Astrocyte (in vitro differentiated cells and primary cell): ENCODE results near the gene CPPED1. TPM values are rescaled to one million over a fixed set of nuclear protein-coding genes. Genes with fewer than 3 reads are reported as not detected.

Experiments
- DNase-seq: peaks from one replicate; pipeline ENCODE4 v3.0.0-alpha.2; 2010; ENCODE audit warnings: low read depth
- FAIRE-seq: peaks from 2 replicates; lab custom pipeline; 2011; peaks lifted over from hg19 to GRCh38; lab: Jason Lieb, UNC
- H2AFZ ChIP-seq: 2 replicates; pipeline ENCODE4 v1.6.0; 2012; ENCODE audit warnings: low read depth, low read length, inconsistent platforms
- H3K27ac ChIP-seq: 2 replicates; pipeline ENCODE4 v1.5.1; 2011; ENCODE audit warnings: low read depth, low read length, inconsistent platforms
- H3K27me3 ChIP-seq: 2 replicates; pipeline ENCODE4 v1.6.0; 2011; ENCODE audit warnings: low read length, inconsistent platforms; ENCODE audit not compliant: insufficient read depth
- H3K36me3 ChIP-seq: 2 replicates; pipeline ENCODE4 v1.5.1; 2011; ENCODE audit warnings: low read length, inconsistent platforms; ENCODE audit not compliant: insufficient read depth
- H3K4me1 ChIP-seq: 2 replicates; pipeline ENCODE4 v1.5.1; 2011; ENCODE audit warnings: low read length, inconsistent platforms; ENCODE audit not compliant: insufficient read depth
- H3K4me2 ChIP-seq: 2 replicates; pipeline ENCODE4 v1.6.0; 2012; ENCODE audit warnings: low read length, inconsistent platforms
- H3K4me3 ChIP-seq: 2 replicates; pipeline ENCODE4 v1.5.1; 2011; ENCODE audit warnings: low read depth, mild to moderate bottlenecking, low read length, inconsistent platforms; ENCODE audit not compliant: insufficient read depth
- H3K79me2 ChIP-seq: 2 replicates; pipeline ENCODE4 v1.6.0; 2012; ENCODE audit warnings: mild to moderate bottlenecking, low read length, inconsistent platforms; ENCODE audit not compliant: insufficient read depth
- H3K9ac ChIP-seq: 2 replicates; pipeline ENCODE4 v1.6.0; 2012; ENCODE audit warnings: mild to moderate bottlenecking, low read length, inconsistent platforms
- H3K9me3 ChIP-seq: 2 replicates; pipeline ENCODE4 v1.5.1; 2012; ENCODE audit warnings: low read depth, mild to moderate bottlenecking, low read length, inconsistent platforms; ENCODE audit not compliant: insufficient read depth
- H4K20me1 ChIP-seq: 2 replicates; pipeline ENCODE4 v1.6.0; 2012; ENCODE audit warnings: low read length, inconsistent platforms; ENCODE audit not compliant: insufficient read depth
- H3K27ac Mint-ChIP-seq: one replicate; pipeline ENCODE4 v1.8.0; 2021; ENCODE audit warnings: mild to moderate bottlenecking, mixed read lengths; ENCODE audit not compliant: unreplicated experiment
- H3K27me3 Mint-ChIP-seq: one replicate; pipeline ENCODE4 v1.8.0; 2021; ENCODE audit warnings: low read depth, mixed read lengths; ENCODE audit not compliant: unreplicated experiment
- H3K36me3 Mint-ChIP-seq: one replicate; pipeline ENCODE4 v1.8.0; 2021; ENCODE audit warnings: low read depth, mixed read lengths; ENCODE audit not compliant: unreplicated experiment
- H3K4me1 Mint-ChIP-seq: one replicate; pipeline ENCODE4 v1.8.0; 2021; ENCODE audit warnings: low read depth, mixed read lengths; ENCODE audit not compliant: unreplicated experiment
- H3K4me3 Mint-ChIP-seq: one replicate; pipeline ENCODE4 v1.8.0; 2021; ENCODE audit warnings: mild to moderate bottlenecking, moderate library complexity, mixed read lengths; ENCODE audit not compliant: unreplicated experiment
- H3K9me3 Mint-ChIP-seq: one replicate; pipeline ENCODE4 v1.8.0; 2021; ENCODE audit warnings: mild to moderate bottlenecking, mixed read lengths; ENCODE audit not compliant: unreplicated experiment
- CTCF ChIP-seq: IDR thresholded peaks from 2 replicates; pipeline ENCODE4 v1.5.1; 2011; ENCODE audit warnings: low read depth, mild to moderate bottlenecking, inconsistent platforms, low read length, moderate library complexity; ENCODE audit not compliant: insufficient read depth
- EZH2 ChIP-seq: IDR thresholded peaks from 2 replicates; pipeline ENCODE4 v1.6.1; 2012; ENCODE audit warnings: mild to moderate bottlenecking, low read length, inconsistent platforms; ENCODE audit not compliant: insufficient read depth
- total RNA-seq: library from RNA; stranded (reverse); gene quantifications from 2 replicates; pipeline ENCODE4 v1.2.1, GENCODE V29; 2021

CPPED1 gene
- total RNA-seq, 1 donor from 2014 or later = 28.5 TPM

GRCh38 chr16:12737563-12737962 is 66.1 kb downstream of the CPPED1 start:
- H3K4me3 Mint-ChIP-seq = no peak overlapping the region
- peaks cover 2% of the 10 kb centered on the region for H3K36me3 ChIP-seq

GRCh38 chr16:12735805-12736204 is 67.9 kb downstream of the CPPED1 start:
- TF ChIP-seq CTCF (no peak), EZH2 (no peak)
- Mint-ChIP-seq H3K9me3 (peaks cover 15% of the 10 kb centered on the region), H3K4me3 (no peak overlapping the region), H3K27ac (no peak overlapping the region), H3K4me1 (peaks cover 1% of the 10 kb centered on the region), H3K27me3 (no peaks in the 10 kb centered on the region), H3K36me3 (peaks cover 26% of the 10 kb centered on the region)
- no peaks in the 10 kb centered on the region for H3K79me2 ChIP-seq
- H3K4me3 ChIP-seq = no peak overlapping the region
- no peak for FAIRE-seq
- H3K9ac ChIP-seq = no peak overlapping the region
- H3K9me3 ChIP-seq = peaks cover 10% of the 10 kb centered on the region
- H2AFZ ChIP-seq = no peak overlapping the region
- no peaks in the 10 kb centered on the region for H3K4me1 ChIP-seq
- no peaks in the 10 kb centered on the region for H3K27me3 ChIP-seq
- no peaks in the 10 kb centered on the region for H4K20me1 ChIP-seq
- DNase-seq = no peak
- no peaks in the 10 kb centered on the region for H3K36me3 ChIP-seq
- H3K4me2 ChIP-seq = no peak overlapping the region
- no peak overlapping the region for H3K27ac ChIP-seq

More at GRCh38 chr16:12737563-12737962, 66.1 kb downstream of the CPPED1 start:
- Mint-ChIP-seq H3K36me3 (peaks cover 20% of the 10 kb centered on the region), H3K4me1 (peaks cover 1% of the 10 kb centered on the region), H3K27ac (no peak overlapping the region), H3K9me3 (peaks cover 7% of the 10 kb centered on the region), H3K27me3 (no peaks in the 10 kb centered on the region)
- Histone ChIP-seq H3K27ac (no peak overlapping the region), H2AFZ (no peak overlapping the region), H3K4me1 (no peaks in the 10 kb centered on the region), H3K9ac (no peak overlapping the region), H3K79me2 (no peaks in the 10 kb centered on the region), H3K9me3 (peaks cover 3% of the 10 kb centered on the region), H3K27me3 (no peaks in the 10 kb centered on the region), H4K20me1 (no peaks in the 10 kb centered on the region), H3K4me2 (no peak overlapping the region), H3K4me3 (no peak overlapping the region)
- no peak for TF ChIP-seq EZH2
- no peak for TF ChIP-seq CTCF
- FAIRE-seq (no peak), DNase-seq (no peak)

GRCh38 chr16:12732600-12732999 is 71.1 kb downstream of the CPPED1 start:
- H3K27me3 ChIP-seq = no peaks in the 10 kb centered on the region
- no peak overlapping the region for H3K27ac ChIP-seq
- no peak for DNase-seq
- no peak overlapping the region for H2AFZ ChIP-seq
- no peaks in the 10 kb centered on the region for H3K36me3 ChIP-seq
- H3K4me1 ChIP-seq = peaks cover 16% of the 10 kb centered on the region
- no peak overlapping the region for H3K9ac ChIP-seq
- H3K4me1 Mint-ChIP-seq = peaks cover 16% of the 10 kb centered on the region
- no peak overlapping the region for H3K27ac Mint-ChIP-seq
- no peak overlapping the region for H3K4me2 ChIP-seq
- H4K20me1 ChIP-seq = no peaks in the 10 kb centered on the region
- H3K27me3 Mint-ChIP-seq = no peaks in the 10 kb centered on the region
- no peak overlapping the region for H3K4me3 Mint-ChIP-seq
- H3K9me3 ChIP-seq = peaks cover 10% of the 10 kb centered on the region
- H3K9me3 Mint-ChIP-seq = peaks cover 13% of the 10 kb centered on the region
- H3K79me2 ChIP-seq = no peaks in the 10 kb centered on the region
- H3K4me3 ChIP-seq = no peak overlapping the region
- peaks cover 21% of the 10 kb centered on the region for H3K36me3 Mint-ChIP-seq
- no peak for TF ChIP-seq EZH2
- no peak for TF ChIP-seq CTCF
- FAIRE-seq = no peak
